Activated CD4-positive, alpha-beta T cell treated with anti-CD3 and anti-CD28 coated beads, Interleukin-10, Interleukin-2, amounts not matched to agents 100 ng/mL and 50 ng/mL, durations not matched to agents 16 hours and 8 hours (primary cell): ENCODE measurements around the gene LAMC3.

Experiments used
- DNase-seq: peaks from one replicate; pipeline ENCODE4 v3.0.0-alpha.2; 2020

The LAMC3 gene

GRCh38 chr9:131126059-131126426, 117.1 kb downstream of the LAMC3 start:
- no peak for DNase-seq

DNA sequence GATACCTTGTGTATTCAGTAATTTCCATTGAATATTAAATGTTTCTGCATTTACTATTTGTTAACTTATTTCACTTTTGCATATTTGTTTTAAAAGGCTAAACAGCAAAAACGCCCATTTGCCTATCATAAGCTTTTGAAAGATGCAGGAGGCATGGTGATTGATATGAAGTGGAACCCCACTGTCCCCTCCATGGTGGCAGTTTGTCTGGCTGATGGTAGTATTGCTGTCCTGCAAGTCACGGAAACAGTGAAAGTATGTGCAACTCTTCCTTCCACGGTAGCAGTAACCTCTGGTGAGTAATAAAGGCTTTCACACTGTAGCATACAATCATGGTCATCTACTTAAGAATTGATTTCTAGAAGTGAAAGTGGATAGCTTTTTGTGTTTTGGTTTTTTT, 120.2 kb downstream of the LAMC3 start:
- DNase-seq: peak; percentile 22

DNA sequence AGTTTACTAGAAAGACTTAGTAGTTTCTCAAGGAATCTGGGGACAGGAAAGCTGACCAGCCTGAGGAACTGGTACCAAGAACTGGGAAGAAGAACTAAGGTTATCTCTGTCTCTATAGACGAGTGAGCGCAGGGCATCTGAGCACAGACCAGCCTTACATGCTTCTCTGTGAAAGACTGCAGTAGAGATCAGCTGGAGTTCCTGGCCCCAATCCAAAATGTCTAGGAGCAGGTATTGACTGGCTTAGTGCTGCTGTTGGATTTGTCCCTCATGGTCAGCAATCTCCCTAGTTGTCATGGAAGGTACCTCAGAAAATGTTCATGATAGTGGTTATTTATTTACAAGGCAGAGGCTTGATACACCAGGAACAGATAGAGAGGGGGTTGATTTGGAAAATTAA, 129.7 kb downstream of the LAMC3 start:
- no peak for DNase-seq

DNA sequence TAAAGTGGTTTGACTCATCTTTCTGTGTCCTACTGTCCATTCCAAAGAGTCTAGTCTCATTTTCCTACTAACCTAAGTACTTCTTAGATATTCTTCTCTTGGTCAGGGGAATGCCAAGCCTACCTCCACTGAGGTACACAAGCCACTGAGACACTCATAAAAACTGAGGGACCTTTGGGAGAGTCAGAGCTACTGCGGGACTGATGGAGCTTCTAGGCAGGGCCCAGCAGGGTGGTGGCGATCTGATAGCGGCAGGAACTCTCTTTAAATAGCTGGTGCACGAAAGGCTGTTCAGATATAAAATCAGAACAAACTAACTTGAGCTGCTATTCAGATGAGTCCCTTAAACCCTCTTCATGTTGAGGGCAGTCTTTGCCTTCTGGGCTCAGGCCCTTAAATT, 131.1 kb downstream of the LAMC3 start:
- no peak for DNase-seq

- DNase-seq: no peak
Observed at GRCh38 chr9:131140550-131140949, 131.6 kb downstream of the LAMC3 start.

DNA sequence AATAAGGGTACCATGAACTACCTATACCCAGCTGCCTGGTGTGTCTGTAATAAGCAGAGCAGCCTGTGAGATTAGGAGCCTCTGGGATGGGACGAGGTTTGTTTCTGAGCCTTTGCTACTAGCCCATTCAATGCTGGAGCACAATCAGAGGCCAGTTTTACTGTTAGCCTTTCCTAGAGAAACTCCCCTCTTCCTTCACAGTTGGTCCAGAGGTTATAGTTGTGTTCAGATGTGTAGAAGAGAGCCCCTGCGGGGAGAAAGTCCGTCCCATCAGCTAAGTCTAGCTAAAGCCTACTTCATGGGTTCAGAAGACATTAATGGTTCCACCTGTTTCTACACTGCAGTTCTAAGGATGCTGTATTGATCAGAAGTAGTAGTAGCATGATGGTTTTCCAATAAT, 133.2 kb downstream of the LAMC3 start:
- no peak for DNase-seq
